GM12801 (cell line): ENCODE data around the gene SLC31A1.

Experiments
- CTCF ChIP-seq: IDR thresholded peaks from one replicate; pipeline ENCODE4 v1.5.1; 2011; ENCODE audit warnings: control low read depth; ENCODE audit not compliant: insufficient read length; ENCODE audit errors: extremely low read depth

Gene SLC31A1

GRCh38 chr9:113301548-113301947 is 80.2 kb downstream of the SLC31A1 start:
- no peak for TF ChIP-seq CTCF

GRCh38 chr9:113302792-113303418 is 81.6 kb downstream of the SLC31A1 start, which contains the start of gene RNF183:
Gene RNF183, minus strand, starts transcription at chr9:113303376. Its CDS starts 5,192 bp downstream, at chr9:113298184.
- no peak for TF ChIP-seq CTCF

- TF ChIP-seq CTCF: no peak
These were observed 85.2 kb downstream of the SLC31A1 start for GRCh38 chr9:113306566-113306965.

GRCh38 chr9:113307396-113307975 is 86.1 kb downstream of the SLC31A1 start:
- TF ChIP-seq CTCF: no peak

GRCh38 chr9:113309204-113309813 is 88.0 kb downstream of the SLC31A1 start:
- TF ChIP-seq CTCF: no peak

- TF ChIP-seq CTCF: no peak
These were observed 89.2 kb downstream of the SLC31A1 start for GRCh38 chr9:113310538-113310937.

- no peak for TF ChIP-seq CTCF
These were observed 90.6 kb downstream of the SLC31A1 start for GRCh38 chr9:113311961-113312360.
